Mammary epithelial cell (primary cell): ENCODE data around the gene RNF180.

Source experiments
- EZH2 ChIP-seq: IDR thresholded peaks from 2 replicates; pipeline ENCODE4 v1.6.1; 2012; ENCODE audit warnings: low read length, inconsistent platforms, borderline replicate concordance
- TF ChIP-seq, protein P1 (sequence below), 2 donors: IDR thresholded peaks in 1 of 2; conservative IDR thresholded peaks in 1 of 2; 2 replicates each; pipeline ENCODE4 v1.5.1; 2011 to 2012; ENCODE audit warnings: inconsistent platforms in 2 of 2, low read length in 2 of 2, mild to moderate bottlenecking in 2 of 2, control low read depth in 1 of 2, low read depth in 1 of 2; ENCODE audit not compliant: insufficient read depth in 1 of 2; ENCODE audit errors: extremely low read depth in 1 of 2

- TF ChIP-seq, protein P1, sequence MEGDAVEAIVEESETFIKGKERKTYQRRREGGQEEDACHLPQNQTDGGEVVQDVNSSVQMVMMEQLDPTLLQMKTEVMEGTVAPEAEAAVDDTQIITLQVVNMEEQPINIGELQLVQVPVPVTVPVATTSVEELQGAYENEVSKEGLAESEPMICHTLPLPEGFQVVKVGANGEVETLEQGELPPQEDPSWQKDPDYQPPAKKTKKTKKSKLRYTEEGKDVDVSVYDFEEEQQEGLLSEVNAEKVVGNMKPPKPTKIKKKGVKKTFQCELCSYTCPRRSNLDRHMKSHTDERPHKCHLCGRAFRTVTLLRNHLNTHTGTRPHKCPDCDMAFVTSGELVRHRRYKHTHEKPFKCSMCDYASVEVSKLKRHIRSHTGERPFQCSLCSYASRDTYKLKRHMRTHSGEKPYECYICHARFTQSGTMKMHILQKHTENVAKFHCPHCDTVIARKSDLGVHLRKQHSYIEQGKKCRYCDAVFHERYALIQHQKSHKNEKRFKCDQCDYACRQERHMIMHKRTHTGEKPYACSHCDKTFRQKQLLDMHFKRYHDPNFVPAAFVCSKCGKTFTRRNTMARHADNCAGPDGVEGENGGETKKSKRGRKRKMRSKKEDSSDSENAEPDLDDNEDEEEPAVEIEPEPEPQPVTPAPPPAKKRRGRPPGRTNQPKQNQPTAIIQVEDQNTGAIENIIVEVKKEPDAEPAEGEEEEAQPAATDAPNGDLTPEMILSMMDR (conservative IDR thresholded peaks at IDR 0.05 in 1 of 2, IDR thresholded peaks at IDR 0.05 in 1 of 2; ENCODE audit: extremely low read depth in 1 of 2, insufficient read depth in 1 of 2, low read depth in 1 of 2, low read length in 2 of 2), result no peak
- TF ChIP-seq EZH2, result no peak
Measured at GRCh38 chr5:64341340-64341739, 175.7 kb downstream of the RNF180 start.
